Large intestine (tissue), 3 donors: ENCODE results near the gene VCAM1. TPM values are rescaled to one million over a fixed set of nuclear protein-coding genes. Genes with fewer than 3 reads are reported as not detected.

Source experiments
- DNase-seq, 2 donors: peaks; one replicate each; pipeline versions ENCODE4 v3.0.0 to v3.0.0-alpha.2; 2013
- H3K27ac ChIP-seq: one replicate; pipeline ENCODE4 v1.5.1; 2013; ENCODE audit warnings: low read length
- H3K27me3 ChIP-seq: 2 replicates; pipeline ENCODE4 v1.6.1; 2013; ENCODE audit warnings: low read length; ENCODE audit not compliant: control insufficient read depth, insufficient read depth
- H3K36me3 ChIP-seq: 2 replicates; pipeline ENCODE4 v1.6.1; 2013; ENCODE audit warnings: low read length; ENCODE audit not compliant: control insufficient read depth, insufficient read depth
- H3K4me1 ChIP-seq: one replicate; pipeline ENCODE4 v1.6.1; 2013; ENCODE audit warnings: low read length; ENCODE audit not compliant: control insufficient read depth, insufficient read depth
- H3K4me3 ChIP-seq: one replicate; pipeline ENCODE4 v1.5.1; 2013; ENCODE audit warnings: low read length
- H3K9me3 ChIP-seq: one replicate; pipeline ENCODE4 v1.6.1; 2013; ENCODE audit warnings: mild to moderate bottlenecking, low read depth, low read length, moderate library complexity; ENCODE audit not compliant: control insufficient read depth
- WGBS: methylation state at CpG from one replicate; pipeline ENCODE4 v1.1.5; 2013; ENCODE audit warnings: low lambda C conversion rate; ENCODE audit not compliant: insufficient coverage; 5-methylcytosine and 5-hydroxymethylcytosine counted together
- polyA plus RNA-seq: library from polyadenylated mRNA; unstranded; fragments of 120-200 nt; gene quantifications from one replicate; pipeline ENCODE4 v1.2.1, GENCODE V29; 2013

Gene VCAM1
- polyA plus RNA-seq, 1 donor = 18.7 TPM

DNA sequence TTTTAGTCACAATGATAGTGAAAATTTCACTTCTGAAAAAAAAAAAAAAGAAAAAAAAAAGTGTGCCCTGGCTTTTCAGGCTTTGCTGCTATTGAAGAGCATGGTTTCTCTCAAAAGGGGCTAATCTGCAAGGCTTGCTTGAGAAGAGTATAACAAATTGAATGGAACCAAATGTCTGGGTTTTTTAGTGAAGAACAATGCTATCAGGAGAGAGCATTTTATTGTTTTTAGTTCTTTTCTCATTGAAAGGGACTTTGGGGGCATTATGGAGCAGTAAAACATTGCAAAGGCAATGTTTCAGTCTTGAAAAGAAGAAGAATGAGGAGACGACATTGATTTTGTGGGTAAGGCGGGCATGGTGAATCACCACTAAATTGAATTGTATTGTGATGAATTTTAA is 28.2 kb downstream of the VCAM1 start:
- H3K4me1 ChIP-seq = no peaks in the 10 kb centered on the region
- no peak for DNase-seq
- H3K27me3 ChIP-seq = no peaks in the 10 kb centered on the region
- no peak overlapping the region for H3K4me3 ChIP-seq
- H3K27ac ChIP-seq = no peak overlapping the region
- H3K36me3 ChIP-seq = no peaks in the 10 kb centered on the region
- WGBS = 94% methylated on average over 2 of the region's 2 CpGs
- H3K9me3 ChIP-seq = no peaks in the 10 kb centered on the region

DNA sequence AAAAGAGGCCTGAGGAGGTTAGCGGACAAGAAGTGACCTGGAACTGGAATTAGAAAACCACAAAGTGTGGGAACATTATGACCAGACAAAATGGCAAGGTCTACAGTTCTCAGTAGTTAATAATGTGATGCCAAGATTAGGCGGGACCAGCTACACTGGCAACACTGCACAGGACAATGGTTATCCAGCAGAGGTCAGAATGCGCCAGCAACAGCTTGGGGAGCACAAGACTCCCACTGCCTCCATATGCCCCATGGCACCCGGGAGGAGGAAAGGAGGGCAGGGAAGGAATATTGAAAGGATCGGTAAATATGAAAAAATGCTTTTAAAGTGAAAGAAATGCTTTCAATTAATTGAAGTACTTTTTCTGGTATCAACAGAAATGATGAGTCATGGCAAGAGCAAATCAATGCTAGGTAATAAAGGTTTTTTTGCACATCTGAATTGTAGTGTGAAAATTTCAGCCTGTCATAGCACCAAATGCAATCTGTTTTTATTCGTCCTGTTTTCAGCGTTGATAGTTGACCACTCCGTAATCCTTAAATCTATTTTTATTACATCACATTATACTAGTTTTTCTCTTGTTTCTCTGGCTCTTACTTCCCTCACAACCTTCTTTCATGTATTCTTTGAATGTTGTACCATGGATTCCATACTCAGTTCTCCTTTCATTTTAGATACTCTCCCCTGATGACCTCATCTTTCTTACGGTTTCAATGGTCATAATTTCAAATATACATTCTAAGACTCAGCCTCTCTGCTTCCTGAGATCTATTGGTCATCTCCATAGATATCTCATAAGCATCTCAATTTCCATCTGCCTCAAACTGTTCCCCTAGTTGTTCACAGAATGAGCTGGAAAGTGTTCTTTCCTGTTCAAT is 30.7 kb downstream of the VCAM1 start:
- no peak for DNase-seq
- WGBS = 78% methylated on average over 7 of the region's 9 CpGs
- H3K27ac ChIP-seq = no peak overlapping the region
- no peak overlapping the region for H3K4me3 ChIP-seq
- no peaks in the 10 kb centered on the region for H3K9me3 ChIP-seq
- no peaks in the 10 kb centered on the region for H3K36me3 ChIP-seq
- H3K27me3 ChIP-seq = no peaks in the 10 kb centered on the region
- H3K4me1 ChIP-seq = no peaks in the 10 kb centered on the region

DNA sequence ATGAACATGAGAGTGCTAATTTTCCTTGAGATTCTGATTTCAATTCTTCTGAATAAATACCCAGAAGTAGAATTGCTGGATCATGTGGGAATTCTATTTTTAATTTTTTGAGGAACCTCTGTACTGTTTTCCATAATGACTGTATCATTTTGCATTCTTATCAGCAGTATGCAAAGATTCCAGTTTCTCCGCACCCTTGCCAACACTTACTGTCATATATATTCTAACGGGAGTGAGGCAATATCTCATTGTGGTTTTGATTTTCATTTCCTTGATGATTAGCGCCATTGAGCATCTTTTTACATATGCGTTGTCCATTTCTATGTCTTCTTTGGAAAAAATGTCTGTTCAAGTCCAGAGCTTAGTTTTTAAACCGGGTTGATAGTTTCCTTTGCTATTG is 33.2 kb downstream of the VCAM1 start:
- H3K36me3 ChIP-seq = no peaks in the 10 kb centered on the region
- no peak overlapping the region for H3K4me3 ChIP-seq
- no peaks in the 10 kb centered on the region for H3K27me3 ChIP-seq
- WGBS = 100% methylated on average over 4 of the region's 5 CpGs
- H3K27ac ChIP-seq = no peak overlapping the region
- no peaks in the 10 kb centered on the region for H3K4me1 ChIP-seq
- H3K9me3 ChIP-seq = no peaks in the 10 kb centered on the region
- no peak for DNase-seq

DNA sequence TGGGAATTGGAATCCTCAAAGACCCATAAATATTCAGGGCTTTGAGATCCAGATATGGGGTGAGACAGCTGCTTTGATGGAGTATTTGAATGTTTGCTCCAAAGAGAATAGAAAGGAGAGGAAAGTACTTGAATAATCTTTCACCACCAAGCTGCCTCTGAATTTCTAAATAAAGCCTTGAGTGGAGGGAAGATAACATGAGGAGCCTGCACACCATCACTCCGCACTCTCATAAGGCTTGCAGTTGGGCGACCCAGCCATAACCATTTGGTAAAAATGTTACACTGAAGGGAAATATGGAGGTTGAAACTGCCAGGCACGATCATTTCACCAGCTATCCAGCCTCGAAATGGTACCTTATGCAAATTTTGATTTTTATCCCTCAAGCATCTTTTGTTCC is 38.4 kb downstream of the VCAM1 start:
- H3K4me3 ChIP-seq = no peak overlapping the region
- WGBS = 85% methylated on average over 2 of the region's 4 CpGs
- no peaks in the 10 kb centered on the region for H3K27me3 ChIP-seq
- H3K4me1 ChIP-seq = no peaks in the 10 kb centered on the region
- no peaks in the 10 kb centered on the region for H3K9me3 ChIP-seq
- DNase-seq = no peak
- no peaks in the 10 kb centered on the region for H3K36me3 ChIP-seq
- H3K27ac ChIP-seq = no peak overlapping the region

DNA sequence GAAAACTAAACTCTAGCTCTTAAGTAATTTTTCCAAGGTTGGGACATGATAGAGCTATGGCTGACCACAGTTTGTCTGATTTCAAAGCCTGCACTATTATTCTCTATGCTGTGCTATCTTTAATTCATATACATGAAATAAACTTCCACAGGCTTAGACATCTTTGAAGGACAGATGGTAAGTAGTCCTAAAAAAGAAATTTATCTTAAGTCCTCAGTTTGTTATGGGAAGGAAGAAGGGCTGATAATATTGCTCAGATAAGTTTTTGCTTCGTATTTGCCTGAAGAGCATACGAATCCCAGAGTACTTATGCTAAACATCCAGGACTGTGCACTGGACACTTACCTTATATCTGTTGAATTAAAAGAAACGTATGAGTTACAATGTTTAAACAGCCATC is 39.6 kb downstream of the VCAM1 start:
- WGBS = 88% methylated on average over 2 of the region's 3 CpGs
- no peaks in the 10 kb centered on the region for H3K36me3 ChIP-seq
- no peak for DNase-seq
- no peaks in the 10 kb centered on the region for H3K4me1 ChIP-seq
- no peaks in the 10 kb centered on the region for H3K9me3 ChIP-seq
- no peaks in the 10 kb centered on the region for H3K27me3 ChIP-seq
- no peak overlapping the region for H3K4me3 ChIP-seq
- no peak overlapping the region for H3K27ac ChIP-seq

DNA sequence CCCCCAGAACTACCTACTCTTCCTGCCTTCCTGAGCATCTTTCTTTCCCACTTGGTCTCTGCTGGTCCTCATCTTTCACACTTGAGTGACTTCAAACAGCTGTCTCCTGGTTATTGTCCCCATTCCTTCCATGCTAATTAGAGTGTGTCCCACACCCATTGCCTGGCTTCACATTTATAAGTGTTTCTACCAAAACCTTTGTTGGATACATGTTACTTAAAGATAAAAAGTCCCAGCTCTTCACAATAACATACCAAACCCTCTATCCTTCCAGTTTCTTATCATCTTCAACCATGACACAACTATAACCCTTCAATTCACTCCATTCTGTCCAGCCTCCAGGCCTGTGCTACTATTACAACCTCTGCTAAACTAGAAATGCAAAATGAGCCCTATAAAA is 41.0 kb downstream of the VCAM1 start:
- no peaks in the 10 kb centered on the region for H3K27me3 ChIP-seq

DNA sequence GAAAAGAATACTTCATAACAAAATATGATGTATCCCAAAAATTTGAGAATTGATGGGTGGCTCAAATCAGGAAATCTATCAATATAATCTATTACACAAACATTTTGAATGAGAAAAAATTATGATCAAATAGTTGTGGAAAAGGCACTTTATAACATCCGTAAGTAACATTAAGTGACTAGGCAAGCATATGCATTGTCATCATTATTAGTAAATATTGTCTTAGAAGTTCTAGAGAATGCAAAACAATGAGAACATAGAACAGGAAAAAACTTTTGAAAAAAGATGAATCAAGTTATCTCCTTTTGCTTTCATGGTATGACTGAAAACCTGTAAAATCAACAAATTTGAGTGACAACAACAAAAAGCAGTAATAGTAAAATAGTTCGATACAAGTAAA is 42.9 kb downstream of the VCAM1 start:
- Histone ChIP-seq H3K36me3 (no peaks in the 10 kb centered on the region), H3K9me3 (no peaks in the 10 kb centered on the region), H3K27me3 (no peaks in the 10 kb centered on the region), H3K27ac (no peak overlapping the region), H3K4me3 (no peak overlapping the region), H3K4me1 (no peaks in the 10 kb centered on the region)
- DNase-seq = no peak
- WGBS = 49% methylated on average over 2 of the region's 2 CpGs

More for the DNA sequence above, 41.0 kb downstream of the VCAM1 start:
- H3K4me1 ChIP-seq = no peaks in the 10 kb centered on the region
- no peak overlapping the region for H3K4me3 ChIP-seq
- no peak overlapping the region for H3K27ac ChIP-seq
- H3K9me3 ChIP-seq = no peaks in the 10 kb centered on the region
- DNase-seq = no peak
- no peaks in the 10 kb centered on the region for H3K36me3 ChIP-seq

DNA sequence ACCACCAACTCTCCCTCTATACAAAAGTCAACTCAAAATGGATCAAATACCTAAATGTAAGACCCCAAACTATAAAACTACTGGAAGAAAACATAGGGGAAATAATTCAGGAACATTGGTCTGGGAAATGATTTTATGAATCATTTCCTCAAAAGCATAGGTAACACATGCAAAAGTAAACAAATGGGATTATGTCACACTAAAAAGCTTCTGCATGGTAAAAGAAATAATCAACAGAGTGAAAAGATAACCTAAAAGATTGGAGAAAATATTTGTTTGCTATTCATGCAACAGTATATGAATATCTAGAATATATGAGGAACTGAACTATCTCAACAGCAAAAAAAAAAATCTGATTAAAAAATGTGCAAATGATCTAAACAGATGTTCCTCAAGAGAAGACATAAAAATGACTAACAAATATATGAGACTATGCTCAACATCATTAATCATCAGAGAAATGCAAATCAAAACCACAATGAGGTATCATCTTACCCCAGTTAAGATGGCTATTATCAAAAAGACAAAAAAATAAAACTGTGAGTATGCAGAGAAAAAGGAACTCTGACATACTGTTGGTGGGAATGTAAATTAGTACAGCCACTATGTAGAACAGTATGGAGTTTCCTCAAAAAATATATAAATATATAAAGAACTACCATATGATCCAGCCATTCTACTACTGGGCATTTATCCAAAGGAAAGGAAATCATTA is 47.8 kb downstream of the VCAM1 start:
- H3K4me3 ChIP-seq = no peak overlapping the region
- H3K9me3 ChIP-seq = no peaks in the 10 kb centered on the region
- no peaks in the 10 kb centered on the region for H3K36me3 ChIP-seq
- H3K27ac ChIP-seq = no peak overlapping the region
- no peaks in the 10 kb centered on the region for H3K27me3 ChIP-seq
- H3K4me1 ChIP-seq = no peaks in the 10 kb centered on the region
- no peak for DNase-seq

DNA sequence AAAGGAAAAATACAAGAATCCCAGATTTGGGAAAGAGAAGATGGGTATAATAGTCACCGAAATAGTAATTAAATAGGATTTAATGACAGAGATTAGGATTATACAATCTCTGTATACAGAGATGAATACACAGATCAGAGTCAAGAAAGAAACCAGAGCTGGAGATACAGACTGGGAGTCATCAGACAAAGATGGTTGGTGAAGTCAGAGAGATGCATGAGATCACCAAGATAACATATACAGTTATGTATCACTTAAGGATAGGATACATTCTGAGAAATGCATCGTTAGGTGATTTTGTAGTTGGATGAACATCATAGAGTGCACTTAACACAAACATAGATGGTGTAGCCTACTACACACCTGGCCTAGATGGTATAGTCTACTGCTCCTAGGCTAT is 49.8 kb downstream of the VCAM1 start:
- H3K27me3 ChIP-seq = no peaks in the 10 kb centered on the region
- 83% methylated on average over 1 of the region's 2 CpGs for WGBS

DNA sequence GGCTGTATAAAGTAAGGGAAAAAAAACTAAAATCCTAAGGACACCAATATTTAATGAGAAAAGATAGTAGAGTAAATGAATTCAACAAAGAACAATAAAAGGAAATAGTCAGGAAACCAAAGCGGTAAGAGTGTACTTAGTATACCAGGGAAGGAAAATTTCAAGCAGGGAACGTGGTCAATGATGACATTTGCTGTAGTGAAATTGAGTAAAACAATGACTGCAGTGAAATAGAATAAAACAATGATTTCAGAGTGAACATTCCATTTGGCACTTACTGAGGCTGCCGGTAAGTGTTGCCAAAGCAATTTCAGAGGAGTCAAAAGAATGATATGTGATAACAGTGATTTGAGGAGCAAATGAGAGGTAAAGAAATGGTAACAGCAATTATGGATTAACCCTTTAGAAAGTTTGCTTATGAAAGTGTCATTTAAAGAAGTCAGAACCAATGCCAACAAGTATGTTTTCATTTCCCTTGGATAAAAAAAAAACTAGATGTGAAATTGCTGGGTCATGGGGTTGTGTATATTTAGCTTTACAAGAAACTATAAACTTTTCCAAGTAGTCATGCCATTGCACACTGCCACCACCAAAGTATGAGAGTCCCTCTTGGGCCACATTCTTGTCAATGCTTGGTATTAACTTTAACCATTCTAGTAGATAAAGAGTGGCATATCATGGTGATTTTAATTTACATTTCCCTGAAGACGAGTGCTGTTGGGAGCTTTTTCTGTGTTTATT is 50.5 kb downstream of the VCAM1 start:
- Histone ChIP-seq H3K4me1 (no peaks in the 10 kb centered on the region), H3K36me3 (no peaks in the 10 kb centered on the region), H3K4me3 (no peak overlapping the region), H3K27ac (no peak overlapping the region), H3K9me3 (no peaks in the 10 kb centered on the region), H3K27me3 (no peaks in the 10 kb centered on the region)
- 83% methylated on average over 4 of the region's 4 CpGs for WGBS
- DNase-seq = no peak

More for the DNA sequence above, 49.8 kb downstream of the VCAM1 start:
- Histone ChIP-seq H3K27ac (no peak overlapping the region), H3K4me3 (no peak overlapping the region), H3K36me3 (no peaks in the 10 kb centered on the region), H3K4me1 (no peaks in the 10 kb centered on the region), H3K9me3 (no peaks in the 10 kb centered on the region)
- no peak for DNase-seq
